Stimulated activated CD8-positive, alpha-beta memory T cell treated with anti-CD3 and anti-CD28 coated beads, Interleukin-2, amount 100 ng/mL, for 48 hours (primary cell): ENCODE measurements around the gene TCP11L2.

Experiments
- DNase-seq, 2 donors: peaks; one replicate each; pipeline ENCODE4 v3.0.0-alpha.2; 2020; ENCODE audit warnings: low read depth in 2 of 2

TCP11L2 gene

GRCh38 chr12:106302401-106303201, at the start of gene TCP11L2:
Gene TCP11L2, plus strand, starts transcription at chr12:106302733. Its CDS starts 8,343 bp downstream, at chr12:106311076.
- DNase-seq: peak; percentile 76 to 80

GRCh38 chr12:106254724-106255123, 47.8 kb upstream of the TCP11L2 start:
- DNase-seq: no peak

GRCh38 chr12:106255493-106255892, 47.0 kb upstream of the TCP11L2 start:
- no peak for DNase-seq

GRCh38 chr12:106255952-106256351, 46.6 kb upstream of the TCP11L2 start:
- DNase-seq: no peak

GRCh38 chr12:106256524-106256923, 46.0 kb upstream of the TCP11L2 start:
- no peak for DNase-seq

- no peak for DNase-seq
Observed at GRCh38 chr12:106258226-106258625, 44.3 kb upstream of the TCP11L2 start.

- DNase-seq: no peak
Observed at GRCh38 chr12:106258935-106259334, 43.6 kb upstream of the TCP11L2 start.

- DNase-seq: no peak
Observed at GRCh38 chr12:106265116-106265515, 37.4 kb upstream of the TCP11L2 start.

- DNase-seq: no peak
Observed at GRCh38 chr12:106267535-106267934, 35.0 kb upstream of the TCP11L2 start.

- no peak for DNase-seq
Observed at GRCh38 chr12:106269150-106269771, 33.3 kb upstream of the TCP11L2 start.

- DNase-seq: no peak
Observed at GRCh38 chr12:106271575-106272505, 30.7 kb upstream of the TCP11L2 start.

GRCh38 chr12:106273491-106273890, 29.0 kb upstream of the TCP11L2 start:
- no peak for DNase-seq

- DNase-seq: no peak
Observed at GRCh38 chr12:106274012-106274411, 28.5 kb upstream of the TCP11L2 start.

GRCh38 chr12:106274575-106275121, 27.9 kb upstream of the TCP11L2 start:
- DNase-seq: no peak

- no peak for DNase-seq
Observed at GRCh38 chr12:106275458-106275857, 27.1 kb upstream of the TCP11L2 start.

- DNase-seq: no peak
Observed at GRCh38 chr12:106276032-106276740, 26.3 kb upstream of the TCP11L2 start.

GRCh38 chr12:106280106-106280505, 22.4 kb upstream of the TCP11L2 start:
- DNase-seq: no peak

GRCh38 chr12:106281056-106281782, 21.3 kb upstream of the TCP11L2 start:
- DNase-seq: no peak

GRCh38 chr12:106281804-106282203, 20.7 kb upstream of the TCP11L2 start:
- no peak for DNase-seq

GRCh38 chr12:106282457-106283097, 20.0 kb upstream of the TCP11L2 start:
- DNase-seq: peak in 1 of 2 donors; percentile 18
